Fibroblast of the aortic adventitia (primary cell): Measurements from ENCODE around the gene SCN3A. TPM values are rescaled to one million over a fixed set of nuclear protein-coding genes. Genes with fewer than 3 reads are reported as not detected.

Experiments
- DNase-seq: peaks from one replicate; pipeline ENCODE4 v3.0.0-alpha.2; 2010; ENCODE audit warnings: low read depth
- H3K4me3 ChIP-seq: 2 replicates; pipeline ENCODE4 v1.5.1; 2011; ENCODE audit warnings: low read depth, mild to moderate bottlenecking, control low read depth, low read length, moderate library complexity
- CTCF ChIP-seq: IDR thresholded peaks from 2 replicates; pipeline ENCODE4 v1.5.1; 2011; ENCODE audit warnings: mild to moderate bottlenecking, low read length, control low read depth, inconsistent platforms; ENCODE audit not compliant: insufficient read depth
- total RNA-seq: library from RNA; depleted of rRNA; stranded (reverse); fragments of >200 nt; gene quantifications from 2 replicates; pipeline ENCODE4 v1.2.3, GENCODE V29; 2012; ENCODE audit warnings: low replicate concordance

Gene SCN3A
- total RNA-seq, 1 donor = 102 TPM

- no peak overlapping the region for H3K4me3 ChIP-seq
- TF ChIP-seq CTCF = no peak
Observed at GRCh38 chr2:165147186-165148045, 56.4 kb downstream of the SCN3A start.

GRCh38 chr2:165144315-165144714 is 59.5 kb downstream of the SCN3A start:
- no peak for DNase-seq
- H3K4me3 ChIP-seq = no peak overlapping the region
- TF ChIP-seq CTCF = no peak

More at GRCh38 chr2:165147186-165148045, 56.4 kb downstream of the SCN3A start:
- no peak for DNase-seq

GRCh38 chr2:165141601-165142354 is 62.1 kb downstream of the SCN3A start:
- peak; percentile 59 for DNase-seq
- no peak overlapping the region for H3K4me3 ChIP-seq
- peak; percentile 44 for TF ChIP-seq CTCF

- no peak for TF ChIP-seq CTCF
- DNase-seq = no peak
- no peak overlapping the region for H3K4me3 ChIP-seq
Observed at GRCh38 chr2:165126244-165126643, 77.6 kb downstream of the SCN3A start.

- no peak for DNase-seq
- H3K4me3 ChIP-seq = no peak overlapping the region
- TF ChIP-seq CTCF = no peak
Observed at GRCh38 chr2:165122521-165122920, 81.3 kb downstream of the SCN3A start.

GRCh38 chr2:165120740-165121467 is 82.9 kb downstream of the SCN3A start:
- H3K4me3 ChIP-seq = no peak overlapping the region
- TF ChIP-seq CTCF = no peak
- peak; percentile 21 for DNase-seq
